Activated T-cell treated with anti-CD3 and anti-CD28 coated beads, Interleukin-2, amount 50 U/mL, for 72 hours (primary cell): ENCODE measurements around the gene CELA2A. TPM values are rescaled to one million over a fixed set of nuclear protein-coding genes. Genes with fewer than 3 reads are reported as not detected.
"Not testable (repeated sequence)": the region's sequence is repeated elsewhere in the genome, so short reads cannot be mapped to it uniquely, and the experiment has no call there.

Experiments used
- ATAC-seq, 2 donors: fragments of 150-1000 bp; cut with Tn5 transposase; replicated peaks in 1 of 2; 2 replicates each; pipeline ENCODE4 v1.10.0; 2021; ENCODE audit warnings: moderate library complexity in 2 of 2, mild to moderate bottlenecking in 1 of 2
- DNase-seq, 2 donors: peaks; one replicate each; pipeline ENCODE4 v3.0.0; 2021 to 2022; ENCODE audit warnings: mixed read lengths in 1 of 2
- H3K27ac Mint-ChIP-seq: one replicate; pipeline ENCODE4 v1.8.0; 2022; ENCODE audit warnings: mild to moderate bottlenecking, moderate library complexity, mixed read lengths
- H3K27me3 Mint-ChIP-seq: one replicate; pipeline ENCODE4 v1.8.0; 2022; ENCODE audit warnings: low read depth, mixed read lengths
- H3K36me3 Mint-ChIP-seq, 2 donors: one replicate each; pipeline ENCODE4 v1.8.0; 2022; ENCODE audit warnings: mixed read lengths in 2 of 2, mild to moderate bottlenecking in 1 of 2; ENCODE audit not compliant: insufficient read depth in 2 of 2
- H3K4me1 Mint-ChIP-seq: one replicate; pipeline ENCODE4 v1.8.0; 2022; ENCODE audit warnings: low read depth, mixed read lengths
- H3K4me3 Mint-ChIP-seq, 2 donors: one replicate each; pipeline ENCODE4 v1.8.0; 2022; ENCODE audit warnings: mild to moderate bottlenecking in 2 of 2, mixed read lengths in 2 of 2, moderate library complexity in 2 of 2
- H3K9me3 Mint-ChIP-seq, 2 donors: one replicate each; pipeline ENCODE4 v1.8.0; 2022; ENCODE audit warnings: mixed read lengths in 2 of 2
- total RNA-seq, 2 donors: library from RNA; stranded (reverse); gene quantifications; one replicate each; pipeline ENCODE4 v1.2.3, GENCODE V29; 2022

The CELA2A gene
- total RNA-seq, 2 donors from 2014 or later, result not detected

GRCh38 chr1:15510611-15511405, 54.3 kb downstream of the CELA2A start:
- DNase-seq, result no peak
- no peaks in the 10 kb centered on the region for H3K27me3 Mint-ChIP-seq

GRCh38 chr1:15513192-15513591, 56.7 kb downstream of the CELA2A start:
- no peak overlapping the region for H3K27ac Mint-ChIP-seq
- H3K36me3 Mint-ChIP-seq, result peaks cover 4% of the 10 kb centered on the region in 2 donors

More at GRCh38 chr1:15510611-15511405, 54.3 kb downstream of the CELA2A start:
- no peak overlapping the region for H3K27ac Mint-ChIP-seq
- no peak overlapping the region for H3K4me3 Mint-ChIP-seq
- no peak for ATAC-seq
- peaks cover 18% of the 10 kb centered on the region for H3K4me1 Mint-ChIP-seq
- H3K36me3 Mint-ChIP-seq, result peaks cover 0 to 4% of the 10 kb centered on the region in 2 donors
- H3K9me3 Mint-ChIP-seq, result no peaks in the 10 kb centered on the region

GRCh38 chr1:15513919-15514318, 57.4 kb downstream of the CELA2A start:
- no peaks in the 10 kb centered on the region for H3K27me3 Mint-ChIP-seq
- peaks cover 18% of the 10 kb centered on the region for H3K4me1 Mint-ChIP-seq
- H3K27ac Mint-ChIP-seq, result peak overlapping the region; percentile 80
- no peak overlapping the region for H3K4me3 Mint-ChIP-seq
- no peaks in the 10 kb centered on the region for H3K9me3 Mint-ChIP-seq
- H3K36me3 Mint-ChIP-seq, result peaks cover 4% of the 10 kb centered on the region in 2 donors
- ATAC-seq (no peak), DNase-seq (no peak)

More at GRCh38 chr1:15513192-15513591, 56.7 kb downstream of the CELA2A start:
- Mint-ChIP-seq H3K27me3 (no peaks in the 10 kb centered on the region), H3K4me1 (peaks cover 18% of the 10 kb centered on the region), H3K9me3 (no peaks in the 10 kb centered on the region), H3K4me3 (no peak overlapping the region)
- no peak for DNase-seq
- no peak for ATAC-seq

- Mint-ChIP-seq H3K27ac (peak overlapping the region; percentile 80), H3K4me1 (peaks cover 18% of the 10 kb centered on the region), H3K4me3 (peak overlapping the region in 1 of 2 donors; percentile 15)
- not testable (repeated sequence) for H3K27me3 Mint-ChIP-seq, DNase-seq, H3K9me3 Mint-ChIP-seq, H3K36me3 Mint-ChIP-seq, ATAC-seq
Observed at GRCh38 chr1:15514557-15514956, 58.0 kb downstream of the CELA2A start.

GRCh38 chr1:15515022-15515663, 58.6 kb downstream of the CELA2A start:
- H3K4me3 Mint-ChIP-seq, result peak overlapping the region; percentile 38 to 51
- no peaks in the 10 kb centered on the region for H3K27me3 Mint-ChIP-seq
- H3K27ac Mint-ChIP-seq, result peak overlapping the region; percentile 30
- peaks cover 4% of the 10 kb centered on the region in 2 donors for H3K36me3 Mint-ChIP-seq
- ATAC-seq (no peak), DNase-seq (no peak)
- peaks cover 18% of the 10 kb centered on the region for H3K4me1 Mint-ChIP-seq
- no peaks in the 10 kb centered on the region for H3K9me3 Mint-ChIP-seq

- H3K9me3 Mint-ChIP-seq, result no peaks in the 10 kb centered on the region
- no peak for ATAC-seq
- peaks cover 34% of the 10 kb centered on the region for H3K4me1 Mint-ChIP-seq
- H3K36me3 Mint-ChIP-seq, result peaks cover 0 to 4% of the 10 kb centered on the region in 2 donors
- no peak overlapping the region for H3K27ac Mint-ChIP-seq
- H3K27me3 Mint-ChIP-seq, result no peaks in the 10 kb centered on the region
- H3K4me3 Mint-ChIP-seq, result no peak overlapping the region
- no peak for DNase-seq
Observed at GRCh38 chr1:15519625-15520024, 63.1 kb downstream of the CELA2A start.

GRCh38 chr1:15521206-15521906, 64.8 kb downstream of the CELA2A start:
- not testable (repeated sequence) for ATAC-seq, DNase-seq, H3K36me3 Mint-ChIP-seq, H3K9me3 Mint-ChIP-seq, H3K27me3 Mint-ChIP-seq, H3K27ac Mint-ChIP-seq
- Mint-ChIP-seq H3K4me1 (peaks cover 34% of the 10 kb centered on the region), H3K4me3 (peak overlapping the region in 1 of 2 donors; percentile 27)

Other genes with a start within 250 kb of the CELA2A start
- gene FHAD1, start 209.5 kb upstream of the CELA2A start, total RNA-seq, result under 1 TPM in 1 of 2 donors, not detected in 1; 0.49 TPM
- 10 to 100 TPM; 30.3 to 45.7 TPM for gene EFHD2, start 46.8 kb upstream of the CELA2A start, total RNA-seq
- gene CTRC, start 18.3 kb upstream of the CELA2A start, total RNA-seq, result 1 to 10 TPM in 1 of 2 donors, not detected in 1; 1.1 TPM
- gene CELA2B, start 19.4 kb downstream of the CELA2A start, total RNA-seq, result not detected
- gene CASP9, start 67.5 kb downstream of the CELA2A start, total RNA-seq, result 10 to 100 TPM; 13.4 to 16.3 TPM
- 10 to 100 TPM; 14.3 to 17.5 TPM for gene DNAJC16, start 70.1 kb downstream of the CELA2A start, total RNA-seq
- gene AGMAT, start 128.3 kb downstream of the CELA2A start, total RNA-seq, result 1 to 10 TPM; 7.8 to 8.5 TPM
- 10 to 100 TPM; 30.6 to 34.3 TPM for gene DDI2, start 160.7 kb downstream of the CELA2A start, total RNA-seq
- 10 to 100 TPM; 79.7 to 82.7 TPM for gene PLEKHM2, start 227.6 kb downstream of the CELA2A start, total RNA-seq